Hippocampal formation (tissue), 2 donors: ENCODE measurements around the gene PRKCH.

Experiments
- DNase-seq, 2 donors: peaks; one replicate each; lab custom pipeline; 2025; lab: John Stamatoyannopoulos, UW

PRKCH gene

DNA sequence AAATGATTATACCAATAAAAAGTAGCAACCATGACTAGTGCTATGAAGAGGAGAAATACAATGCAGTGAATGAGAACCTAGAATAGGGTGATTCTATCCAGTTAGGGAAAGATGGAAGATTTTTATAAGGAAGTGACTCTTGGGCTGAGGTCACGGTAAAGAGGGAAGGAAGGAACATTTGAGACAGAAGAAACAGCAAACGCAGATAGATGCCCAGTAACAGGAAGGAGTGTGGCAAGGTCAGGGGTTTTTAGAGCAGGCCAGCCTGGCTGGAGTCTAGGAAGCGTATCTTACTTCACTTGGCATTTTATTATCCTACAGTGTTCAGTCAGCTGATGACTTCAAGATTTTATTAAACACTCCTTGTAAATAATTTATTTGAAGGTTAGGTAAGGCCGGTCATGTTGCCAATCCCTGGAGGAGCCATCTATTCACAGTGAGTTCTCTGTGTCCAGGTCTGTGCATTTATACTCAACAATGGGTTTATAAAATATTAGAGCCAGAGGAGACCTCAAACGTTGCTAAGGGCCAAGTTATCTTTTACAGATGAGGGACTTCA, 170.6 kb downstream of the PRKCH start:
- DNase-seq = no peak

DNA sequence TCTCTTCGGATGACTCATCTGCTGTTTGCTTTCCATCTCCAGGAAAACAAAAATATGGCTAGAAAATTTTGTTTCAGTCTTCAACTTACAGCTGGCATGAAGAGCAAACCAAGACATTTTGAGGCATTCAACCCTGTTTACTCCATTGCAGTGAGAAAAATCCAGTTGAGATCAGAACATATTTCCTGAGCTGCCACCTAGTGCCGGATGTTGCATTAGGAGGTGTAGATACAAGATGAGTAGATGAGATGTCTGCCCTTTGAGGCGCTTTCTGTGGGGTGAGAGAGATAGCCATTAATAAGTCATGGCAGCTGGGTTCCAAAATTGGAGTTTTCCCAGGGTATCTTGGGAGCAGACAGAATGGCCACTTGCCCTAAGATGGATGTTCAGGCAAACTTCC, 171.1 kb downstream of the PRKCH start:
- no peak for DNase-seq

DNA sequence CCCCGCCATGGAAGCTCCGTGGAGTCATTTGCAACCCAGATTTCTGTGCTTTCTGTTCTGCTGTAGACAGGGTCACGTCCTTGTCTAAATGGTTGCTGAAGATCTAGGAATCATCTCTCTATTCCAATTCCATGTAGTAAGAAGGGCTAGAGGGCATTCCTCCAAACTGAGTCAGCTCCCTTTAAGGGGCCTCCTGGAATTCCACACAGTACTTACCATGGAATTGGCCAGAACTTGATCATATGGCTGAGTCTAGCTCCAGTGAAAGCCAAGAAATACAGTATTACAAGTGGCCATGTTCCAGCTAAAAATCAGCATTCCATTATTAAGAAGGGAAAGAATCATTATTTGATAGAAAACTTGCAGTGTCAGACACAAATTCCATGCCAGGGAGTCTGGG, 171.9 kb downstream of the PRKCH start:
- DNase-seq = no peak

DNA sequence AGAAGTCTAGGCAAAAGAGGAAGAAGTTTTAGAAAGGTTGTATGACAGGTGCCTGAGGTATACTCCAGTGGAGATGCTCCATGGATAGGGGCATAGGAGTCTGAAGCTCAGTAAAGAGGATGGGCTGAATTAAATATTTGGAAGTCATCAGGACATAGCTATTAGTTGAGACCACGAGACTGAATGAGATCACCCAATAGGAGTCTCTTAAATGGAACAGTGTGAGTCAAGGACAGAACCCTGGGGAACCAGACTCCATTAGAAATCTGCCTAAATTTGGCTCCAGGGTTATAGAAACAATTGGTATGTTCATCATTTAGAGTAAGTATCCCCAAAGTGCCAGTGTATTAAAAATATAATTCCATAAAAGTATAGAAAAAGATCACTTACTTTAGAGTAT, 172.6 kb downstream of the PRKCH start:
- DNase-seq = no peak

DNA sequence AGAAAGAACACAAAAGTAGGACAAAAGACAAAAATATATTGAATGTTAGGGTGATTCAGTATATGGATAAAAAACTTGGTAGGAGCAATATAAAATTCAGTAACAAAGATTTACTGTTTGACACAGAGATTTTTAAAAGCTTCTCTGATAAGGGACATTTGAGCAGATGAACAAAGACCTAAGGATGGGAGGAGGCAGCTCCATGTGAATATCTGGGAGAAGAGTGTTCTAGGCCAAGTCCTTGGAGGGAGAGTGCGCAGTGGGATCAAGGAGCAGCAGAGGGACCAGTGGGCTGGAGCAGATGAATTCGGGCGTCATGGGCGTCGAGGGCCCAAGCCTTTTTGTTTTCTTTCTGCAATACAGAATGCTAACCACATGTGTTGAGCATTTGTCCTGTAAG, 174.4 kb downstream of the PRKCH start:
- no peak for DNase-seq

DNA sequence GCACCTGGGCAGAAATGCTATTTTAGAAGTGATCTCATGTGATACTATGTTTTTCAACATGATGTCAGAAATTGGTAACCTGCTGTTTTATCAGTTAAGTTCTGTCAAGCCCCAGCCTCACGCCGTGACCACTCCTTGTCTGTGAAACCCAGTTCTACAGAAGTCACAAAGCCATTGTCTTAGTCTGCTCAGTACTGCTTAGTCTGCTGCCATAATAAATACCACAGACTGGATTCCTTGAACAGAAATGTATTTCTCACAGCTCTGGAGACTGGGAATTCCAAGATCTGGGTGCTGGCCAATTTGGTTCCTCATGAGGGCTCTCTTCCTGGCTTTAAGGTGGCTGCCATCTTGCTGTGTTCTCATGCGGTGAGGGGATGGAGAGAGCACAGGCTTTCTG, 176.9 kb downstream of the PRKCH start:
- no peak for DNase-seq

DNA sequence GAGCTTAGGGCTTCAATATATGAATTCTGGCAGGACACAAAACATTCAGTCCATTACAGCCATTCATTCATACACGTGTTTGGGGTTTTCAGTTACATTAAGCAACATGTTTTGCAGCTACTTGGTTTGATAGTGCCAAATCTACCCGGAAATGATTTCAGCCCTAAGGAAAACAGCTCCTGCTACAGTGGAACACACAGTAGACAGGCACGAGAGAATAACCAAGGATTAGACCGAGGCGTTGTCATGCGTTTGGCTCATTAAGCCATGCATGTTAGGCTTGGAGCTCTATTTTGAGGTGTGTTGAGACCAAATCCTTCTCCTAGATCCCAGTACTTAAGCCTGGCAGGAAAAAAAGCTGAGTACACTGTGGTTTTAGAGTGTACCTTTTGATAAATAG, 177.4 kb downstream of the PRKCH start:
- DNase-seq = no peak

DNA sequence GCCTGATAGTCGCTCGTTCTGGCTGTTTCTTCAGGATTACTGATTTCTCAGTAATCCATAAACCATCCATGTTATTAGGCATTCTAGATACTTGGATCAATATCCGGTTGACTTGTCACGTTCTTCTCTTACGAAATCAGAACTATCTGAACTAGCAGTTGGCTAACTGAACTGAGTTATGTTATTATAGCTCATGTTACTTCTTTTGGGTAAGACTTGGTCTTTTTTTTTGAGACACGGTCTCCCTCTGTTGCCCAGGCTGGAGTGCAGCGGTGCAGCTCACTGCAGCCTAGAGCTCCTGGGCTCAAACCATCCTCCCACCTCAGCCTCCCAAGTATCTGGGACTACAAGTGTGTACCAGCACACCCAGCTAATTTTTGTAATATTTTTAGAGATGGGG, 178.6 kb downstream of the PRKCH start:
- DNase-seq = no peak

DNA sequence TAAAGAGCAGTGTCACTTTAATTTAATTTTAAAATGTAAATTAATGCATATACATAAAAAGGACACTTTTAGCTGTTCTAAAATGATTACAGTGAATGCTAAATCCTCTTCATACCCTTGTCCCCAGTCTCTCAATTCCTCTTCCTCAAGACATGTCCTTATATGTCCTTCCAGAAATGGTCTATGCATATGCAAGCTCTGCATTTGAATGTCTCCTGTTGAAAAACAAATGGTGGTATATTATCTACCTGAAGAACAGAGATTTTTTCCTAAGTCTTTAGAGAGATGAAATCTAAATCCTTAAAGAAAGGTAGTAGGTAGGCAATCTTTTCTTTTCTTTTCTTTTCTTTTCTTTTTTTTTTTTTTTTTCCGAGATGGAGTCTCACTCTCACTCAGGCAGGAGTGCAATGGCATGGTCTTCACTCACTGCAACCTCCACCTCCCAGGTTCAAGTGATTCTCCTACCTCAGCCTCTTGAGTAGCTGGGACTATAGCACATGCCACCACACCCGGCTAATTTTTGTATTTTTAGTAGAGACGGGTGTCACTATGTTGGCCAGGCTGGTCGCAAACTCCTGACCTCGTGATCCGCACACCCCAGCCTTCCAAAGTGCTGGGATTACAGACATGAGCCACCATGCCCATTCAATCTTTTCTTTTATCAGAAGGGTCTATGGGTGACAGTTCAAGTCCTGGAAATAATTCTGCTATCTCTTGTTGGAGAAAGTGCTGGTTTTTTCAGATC, 180.5 kb downstream of the PRKCH start:
- DNase-seq = no peak

DNA sequence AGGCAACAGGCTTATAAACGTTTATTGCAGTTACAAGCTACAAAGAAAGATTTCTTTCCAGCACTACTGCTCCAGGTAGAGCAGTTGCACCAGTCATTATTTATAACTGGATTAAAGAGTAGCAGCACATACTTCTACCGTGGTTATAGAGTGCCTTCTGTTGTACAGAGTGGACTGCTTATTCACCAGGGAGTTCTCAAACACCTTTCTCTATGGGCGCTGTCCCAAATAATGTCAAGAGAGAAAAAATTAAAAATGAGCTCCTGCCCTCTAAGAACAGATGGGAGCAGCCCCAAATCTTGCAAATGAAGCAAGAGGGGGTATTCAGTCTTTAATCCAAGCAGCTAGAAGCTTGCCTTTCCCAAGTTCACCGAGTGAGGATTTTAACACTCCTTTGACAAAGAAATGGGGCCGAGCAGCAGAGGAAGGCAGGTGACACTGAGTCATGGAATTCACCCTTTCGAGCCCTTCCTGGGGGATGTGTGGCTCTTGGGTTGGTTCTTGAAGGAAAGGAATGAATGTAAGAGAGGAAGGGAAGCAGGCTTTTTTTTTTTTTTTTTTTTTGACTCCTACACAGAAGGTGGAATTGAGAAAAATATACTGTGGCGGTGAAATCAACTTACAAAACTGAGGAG, 181.2 kb downstream of the PRKCH start:
- no peak for DNase-seq

DNA sequence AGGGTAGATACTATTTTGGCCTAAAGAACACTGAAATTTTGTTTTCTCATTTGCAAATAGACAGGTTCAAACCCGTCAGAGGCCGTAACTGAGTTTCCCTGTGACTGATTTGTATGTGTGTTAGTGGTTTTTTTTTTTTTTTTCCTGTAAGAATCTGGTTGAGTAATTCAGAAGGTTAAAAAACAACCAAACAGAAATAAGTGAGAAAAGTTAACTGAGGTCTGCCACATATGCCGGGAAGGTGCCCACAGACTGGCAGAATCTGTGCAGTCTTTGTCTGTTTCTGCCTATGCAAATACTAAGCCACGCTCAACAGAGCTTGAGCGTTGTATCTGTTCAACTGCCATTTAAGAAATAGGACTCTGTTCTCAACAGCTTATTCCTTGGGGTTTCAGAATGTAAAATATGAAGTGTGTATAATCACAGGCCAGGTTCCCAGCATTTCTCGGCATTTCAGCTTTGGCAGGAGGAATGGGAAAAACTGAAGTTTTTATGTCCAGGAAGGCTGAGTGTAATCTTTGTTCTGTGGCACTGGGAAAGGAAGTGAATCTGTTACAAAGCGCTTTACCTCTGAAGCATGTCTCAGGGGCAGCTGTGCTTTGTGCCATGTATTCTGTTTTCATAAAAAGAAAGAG, 181.9 kb downstream of the PRKCH start:
- DNase-seq = no peak

DNA sequence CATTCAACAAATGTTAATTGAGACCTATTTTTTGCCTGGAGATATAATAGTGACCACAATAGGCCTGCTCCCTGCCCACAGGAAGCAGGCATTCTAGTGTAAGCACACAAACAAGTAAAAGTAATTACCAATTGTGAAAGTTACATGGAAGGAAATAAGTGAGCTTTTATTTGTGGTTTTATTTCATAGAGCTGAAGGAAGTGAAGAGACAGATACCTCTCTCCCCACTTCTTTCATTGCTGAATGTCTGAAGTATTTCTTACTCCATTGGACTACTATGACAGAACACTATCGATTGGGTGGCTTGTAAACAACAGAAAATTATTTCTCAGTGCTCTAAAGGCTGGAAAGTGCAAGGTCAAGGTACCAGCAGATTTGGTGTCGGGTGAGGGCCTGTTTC, 183.5 kb downstream of the PRKCH start:
- no peak for DNase-seq

DNA sequence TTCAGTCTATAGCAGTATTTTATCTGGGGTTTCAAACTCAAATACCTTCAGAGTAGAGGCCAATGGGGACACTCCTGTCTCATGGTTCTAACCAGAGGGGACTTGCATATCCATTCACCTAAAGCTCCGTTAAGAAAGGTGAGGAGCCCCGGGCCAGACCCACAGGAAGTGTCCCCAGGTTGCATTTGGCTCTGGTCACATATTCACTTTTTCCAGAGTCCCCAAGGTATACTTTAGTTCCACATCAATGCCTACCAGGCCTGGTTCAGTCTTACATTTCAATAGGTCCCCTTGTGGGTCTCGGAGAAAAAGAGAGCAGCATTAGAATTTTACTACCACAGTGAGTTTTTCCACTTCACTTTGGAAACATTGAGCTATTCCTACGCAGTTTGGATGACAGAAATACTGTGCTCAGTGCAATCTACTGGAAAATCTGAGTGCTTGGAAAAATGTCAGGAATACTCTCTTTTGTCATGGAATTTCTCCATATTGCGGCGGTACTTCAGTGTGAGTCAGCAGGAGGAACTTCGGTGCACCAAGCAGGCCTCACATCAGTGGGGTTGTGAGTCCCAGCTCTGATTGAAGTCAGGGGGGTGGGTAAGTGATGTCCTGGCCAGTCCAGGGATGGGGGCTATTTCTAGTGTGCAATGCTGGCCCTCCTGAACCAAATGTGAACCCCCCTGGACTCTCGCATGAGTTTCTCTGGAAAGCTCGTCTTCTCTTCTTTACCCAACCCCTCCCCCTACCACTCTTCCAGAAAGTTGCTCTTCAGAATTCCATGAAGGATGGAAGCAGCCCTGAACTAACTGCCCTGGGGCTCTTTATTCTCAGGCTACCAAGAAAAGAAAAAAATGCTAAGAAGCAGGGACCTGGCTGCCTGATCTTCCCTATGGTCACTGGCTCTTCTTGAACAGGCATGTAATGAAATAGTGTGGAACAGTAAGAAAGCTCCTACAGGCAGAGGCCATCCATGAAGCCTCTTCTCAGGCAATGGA, 184.7 kb downstream of the PRKCH start:
- no peak for DNase-seq

DNA sequence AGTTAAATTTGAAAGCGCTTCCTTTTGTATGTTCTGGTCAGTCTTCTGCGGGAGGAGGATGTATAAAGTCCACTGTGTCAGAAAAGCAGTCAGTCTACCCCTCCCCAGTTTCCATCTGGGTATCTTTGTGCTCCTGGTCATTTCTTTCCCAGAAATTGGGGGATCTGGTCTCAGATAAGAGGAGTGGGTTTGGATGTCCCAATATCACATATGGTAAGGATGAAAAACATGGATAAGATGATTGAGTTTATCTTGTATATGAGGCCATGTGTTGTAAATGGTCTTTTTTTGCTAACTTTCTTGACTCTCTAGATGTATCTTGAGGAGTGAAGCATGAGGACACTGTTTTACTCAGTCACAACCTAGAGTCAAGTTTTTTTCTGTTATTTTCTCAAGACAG, 187.1 kb downstream of the PRKCH start:
- no peak for DNase-seq

DNA sequence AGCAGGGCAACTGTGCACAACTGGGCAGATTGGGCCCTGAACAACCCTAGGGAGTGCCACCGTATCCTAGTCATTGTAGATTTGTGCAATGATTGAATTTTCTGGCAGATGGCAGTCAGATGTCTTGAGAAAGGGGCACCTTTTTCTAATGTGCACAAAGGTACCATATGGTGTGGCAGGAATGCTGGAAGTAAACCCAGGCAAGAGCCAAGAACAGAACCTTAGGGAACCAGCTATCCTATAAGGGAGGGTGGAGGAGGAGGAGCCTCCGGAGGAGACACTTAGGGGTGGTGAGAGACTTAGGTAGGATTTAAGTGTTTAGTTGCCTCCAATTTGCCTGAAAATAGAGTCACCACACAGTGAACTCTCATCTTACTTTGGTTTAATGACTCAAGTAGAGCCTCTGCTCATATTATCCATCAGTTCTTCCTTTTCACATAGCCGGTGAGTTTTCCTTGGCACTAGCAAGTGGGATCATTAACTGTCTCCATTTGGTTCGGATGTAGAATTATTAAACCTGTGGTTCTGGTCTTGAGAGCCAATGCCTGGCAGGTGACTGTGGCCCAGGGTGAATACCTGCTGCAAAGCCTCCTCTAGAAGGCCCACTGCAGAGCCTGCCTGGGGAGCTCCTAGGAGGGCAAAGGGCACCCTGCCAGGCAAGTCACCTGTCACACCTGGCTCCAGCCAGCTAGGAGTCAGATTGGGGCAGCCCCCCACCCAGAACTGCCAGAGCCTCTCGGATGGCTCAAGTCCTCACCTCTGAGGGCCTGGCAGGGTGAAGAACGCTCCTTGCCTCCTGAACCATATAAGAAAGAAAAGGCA, 189.6 kb downstream of the PRKCH start:
- no peak for DNase-seq

DNA sequence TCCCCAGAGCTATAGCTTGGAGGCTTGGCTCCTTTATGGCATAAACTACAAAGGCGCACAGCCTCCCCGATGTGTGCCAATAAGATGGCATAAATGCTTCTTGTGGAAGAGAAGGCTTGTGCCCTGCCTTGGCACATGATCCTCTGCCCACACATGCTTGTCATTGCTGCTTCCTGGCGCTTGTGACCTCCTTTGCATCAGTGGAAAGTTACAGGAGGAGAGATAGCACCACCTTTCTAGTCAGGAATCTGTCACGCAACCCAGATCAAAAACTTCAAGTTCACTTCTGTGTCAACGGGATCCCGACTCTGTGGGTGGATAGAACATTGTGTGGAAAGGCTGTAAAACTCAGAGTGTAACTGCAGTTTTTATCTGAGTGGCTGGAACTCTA, 190.2 kb downstream of the PRKCH start:
- DNase-seq = no peak

DNA sequence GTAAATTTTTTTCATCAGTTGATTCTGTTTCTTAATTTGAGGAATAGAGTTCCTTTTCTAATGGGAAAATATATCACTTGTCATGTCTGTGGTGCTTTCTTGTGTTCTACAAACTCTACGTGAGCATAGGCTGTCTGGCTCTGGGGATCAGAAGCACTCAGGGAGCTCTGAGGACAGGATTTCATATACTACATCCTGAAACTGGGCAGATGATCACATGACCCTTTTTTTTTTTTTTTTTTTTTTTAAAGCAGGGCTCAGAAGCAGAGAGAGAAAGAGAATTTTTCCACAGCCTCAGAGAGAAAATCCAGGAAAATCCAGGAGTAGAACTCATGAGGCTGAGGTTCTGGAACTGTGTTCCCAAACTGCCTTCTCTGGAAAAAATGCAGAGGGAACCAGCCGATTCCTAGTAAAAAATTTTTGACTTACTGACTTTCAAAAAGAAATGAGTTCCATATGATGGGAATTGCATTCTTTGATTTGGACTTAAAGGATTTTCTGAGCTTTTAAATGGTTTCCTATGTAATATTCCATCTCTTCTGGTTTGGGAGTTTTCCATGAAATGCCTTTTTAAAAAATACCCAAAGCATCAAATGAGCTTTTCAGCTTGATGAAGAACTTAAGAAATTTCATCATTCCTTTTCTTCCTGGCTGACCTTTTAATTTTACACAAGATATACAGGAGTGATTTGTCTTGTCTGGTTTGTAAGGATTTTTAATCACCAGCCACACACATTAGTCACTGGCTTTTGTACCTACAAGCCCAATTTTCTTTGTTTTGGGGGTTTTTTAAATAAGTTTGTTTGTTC, 190.9 kb downstream of the PRKCH start:
- DNase-seq = no peak

DNA sequence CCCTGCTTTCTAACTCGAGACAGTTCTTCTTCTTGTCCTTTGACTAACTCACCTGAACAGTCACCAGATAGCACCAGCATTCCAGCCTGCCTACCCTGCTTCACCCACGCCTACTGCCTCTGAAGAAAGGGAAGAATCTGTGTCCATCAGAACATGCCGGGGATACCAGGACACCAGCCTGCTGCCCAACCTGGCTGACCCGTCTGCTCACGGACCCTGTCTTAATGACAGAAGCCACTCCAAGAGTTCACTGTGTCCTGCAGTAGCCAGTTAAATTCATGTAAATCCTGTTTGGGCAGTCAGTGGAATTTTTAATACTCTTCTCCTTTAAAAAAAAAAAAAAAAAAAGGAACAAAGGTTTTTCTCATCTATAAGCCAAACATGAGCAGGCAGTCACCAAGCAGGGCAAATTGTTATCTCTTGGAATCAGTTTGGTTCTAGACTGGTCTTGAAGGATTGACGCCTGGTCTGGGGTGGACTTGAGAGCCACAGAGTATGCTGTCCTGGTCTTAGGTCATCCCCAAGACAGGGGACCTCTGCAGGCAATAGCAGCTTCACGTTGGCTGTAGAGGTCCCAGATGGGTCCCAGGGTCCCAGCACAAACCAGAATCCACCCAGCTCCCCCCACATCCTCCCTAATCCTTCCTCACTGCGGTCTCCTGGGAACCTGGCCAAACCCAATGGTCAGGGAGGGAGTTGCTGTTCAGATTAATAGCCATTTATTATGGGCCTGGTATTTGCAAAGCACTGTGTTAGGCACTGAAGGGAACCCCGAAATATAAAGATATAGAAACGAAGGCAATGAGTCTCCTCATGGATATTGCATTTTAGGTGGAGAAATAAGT, 192.8 kb downstream of the PRKCH start:
- DNase-seq = no peak

DNA sequence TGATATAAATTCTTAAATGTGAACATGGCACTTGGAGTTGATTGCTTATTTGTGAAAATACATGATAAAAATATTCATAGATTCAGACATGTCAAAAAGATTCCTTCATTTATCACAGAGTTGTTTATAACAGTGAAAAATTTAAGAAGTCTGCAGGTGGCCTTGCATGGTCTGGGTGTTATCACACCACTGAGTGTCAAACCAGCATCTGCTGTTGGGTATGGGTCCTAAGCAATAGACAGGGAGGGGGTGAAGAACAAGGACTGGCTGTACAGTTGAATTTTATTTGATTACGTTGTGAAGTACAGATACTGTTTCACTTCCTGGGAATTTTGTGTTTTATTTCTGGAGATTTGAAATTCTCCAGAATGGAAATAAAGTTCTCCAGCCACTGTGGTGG, 193.5 kb downstream of the PRKCH start:
- no peak for DNase-seq
